ENCODE measurements around the gene SEMA5A. TPM values are rescaled to one million over a fixed set of nuclear protein-coding genes. Genes with fewer than 3 reads are reported as not detected.

Gene SEMA5A
- total RNA-seq, 2 donors from 2014 or later: not detected

GRCh38 chr5:9307150-9307549 lies 238.7 kb downstream of the SEMA5A start:
- Mint-ChIP-seq H3K9me3 (no peaks in the 10 kb centered on the region), H3K27ac (no peak overlapping the region), H3K4me3 (no peak overlapping the region), H3K36me3 (ENCODE audit: low read depth) (no peaks in the 10 kb centered on the region), H3K27me3 (no peaks in the 10 kb centered on the region), H3K4me1 (no peaks in the 10 kb centered on the region)
- ATAC-seq (replicated peaks): no peak

GRCh38 chr5:9302218-9302617 lies 243.7 kb downstream of the SEMA5A start:
- no peaks in the 10 kb centered on the region for H3K27me3 Mint-ChIP-seq
- H3K9me3 Mint-ChIP-seq: peaks cover 4% of the 10 kb centered on the region
- no peaks in the 10 kb centered on the region for H3K4me1 Mint-ChIP-seq
- H3K4me3 Mint-ChIP-seq: no peak overlapping the region
- no peak for ATAC-seq (replicated peaks)
- H3K27ac Mint-ChIP-seq: no peak overlapping the region
- H3K36me3 Mint-ChIP-seq (ENCODE audit: low read depth): no peaks in the 10 kb centered on the region

GRCh38 chr5:9301200-9301599 lies 244.7 kb downstream of the SEMA5A start:
- H3K9me3 Mint-ChIP-seq: peaks cover 4% of the 10 kb centered on the region
- H3K27ac Mint-ChIP-seq: no peak overlapping the region
- no peak overlapping the region for H3K4me3 Mint-ChIP-seq
- H3K27me3 Mint-ChIP-seq: no peaks in the 10 kb centered on the region
- no peaks in the 10 kb centered on the region for H3K4me1 Mint-ChIP-seq
- H3K36me3 Mint-ChIP-seq (ENCODE audit: low read depth): no peaks in the 10 kb centered on the region
- ATAC-seq (replicated peaks): no peak

GRCh38 chr5:9297134-9297533 lies 248.7 kb downstream of the SEMA5A start:
- Mint-ChIP-seq H3K9me3 (peaks cover 9% of the 10 kb centered on the region), H3K4me3 (no peak overlapping the region), H3K27me3 (no peaks in the 10 kb centered on the region), H3K36me3 (ENCODE audit: low read depth) (no peaks in the 10 kb centered on the region), H3K27ac (no peak overlapping the region), H3K4me1 (no peaks in the 10 kb centered on the region)
- ATAC-seq (replicated peaks): no peak

- H3K36me3 Mint-ChIP-seq (ENCODE audit: low read depth): no peaks in the 10 kb centered on the region
- no peak overlapping the region for H3K4me3 Mint-ChIP-seq
- no peaks in the 10 kb centered on the region for H3K4me1 Mint-ChIP-seq
- H3K27ac Mint-ChIP-seq: no peak overlapping the region
- peaks cover 14% of the 10 kb centered on the region for H3K9me3 Mint-ChIP-seq
- no peaks in the 10 kb centered on the region for H3K27me3 Mint-ChIP-seq
- ATAC-seq (replicated peaks): no peak
Observed at GRCh38 chr5:9295466-9295801, 250.4 kb downstream of the SEMA5A start.

- Mint-ChIP-seq H3K4me1 (no peaks in the 10 kb centered on the region), H3K4me3 (no peak overlapping the region), H3K27me3 (no peaks in the 10 kb centered on the region), H3K36me3 (ENCODE audit: low read depth) (no peaks in the 10 kb centered on the region), H3K9me3 (peaks cover 14% of the 10 kb centered on the region), H3K27ac (no peak overlapping the region)
- no peak for ATAC-seq (replicated peaks)
Observed at GRCh38 chr5:9294793-9295465, 250.9 kb downstream of the SEMA5A start.

GRCh38 chr5:9288234-9288633 lies 257.6 kb downstream of the SEMA5A start:
- peaks cover 5% of the 10 kb centered on the region for H3K9me3 Mint-ChIP-seq
- ATAC-seq (replicated peaks): no peak
- no peaks in the 10 kb centered on the region for H3K4me1 Mint-ChIP-seq
- no peaks in the 10 kb centered on the region for H3K36me3 Mint-ChIP-seq (ENCODE audit: low read depth)
- no peak overlapping the region for H3K4me3 Mint-ChIP-seq
- no peak overlapping the region for H3K27ac Mint-ChIP-seq
- no peaks in the 10 kb centered on the region for H3K27me3 Mint-ChIP-seq

GRCh38 chr5:9284781-9285307 lies 261.0 kb downstream of the SEMA5A start:
- Mint-ChIP-seq H3K27me3 (no peaks in the 10 kb centered on the region), H3K36me3 (ENCODE audit: low read depth) (no peaks in the 10 kb centered on the region), H3K4me1 (no peaks in the 10 kb centered on the region), H3K9me3 (peaks cover 4% of the 10 kb centered on the region), H3K4me3 (no peak overlapping the region), H3K27ac (no peak overlapping the region)
- no peak for ATAC-seq (replicated peaks)

- no peaks in the 10 kb centered on the region for H3K27me3 Mint-ChIP-seq
- no peaks in the 10 kb centered on the region for H3K36me3 Mint-ChIP-seq (ENCODE audit: low read depth)
- H3K9me3 Mint-ChIP-seq: peaks cover 4% of the 10 kb centered on the region
- no peak for ATAC-seq (replicated peaks)
- H3K4me3 Mint-ChIP-seq: no peak overlapping the region
- H3K27ac Mint-ChIP-seq: no peak overlapping the region
- H3K4me1 Mint-ChIP-seq: no peaks in the 10 kb centered on the region
Observed at GRCh38 chr5:9284272-9284671, 261.6 kb downstream of the SEMA5A start.

- Mint-ChIP-seq H3K4me3 (no peak overlapping the region), H3K36me3 (ENCODE audit: low read depth) (no peaks in the 10 kb centered on the region), H3K27ac (no peak overlapping the region), H3K9me3 (peaks cover 4% of the 10 kb centered on the region), H3K4me1 (no peaks in the 10 kb centered on the region), H3K27me3 (no peaks in the 10 kb centered on the region)
- ATAC-seq (replicated peaks): no peak
Observed at GRCh38 chr5:9283473-9283872, 262.4 kb downstream of the SEMA5A start.

GRCh38 chr5:9283021-9283420 lies 262.9 kb downstream of the SEMA5A start:
- H3K4me3 Mint-ChIP-seq: no peak overlapping the region
- H3K36me3 Mint-ChIP-seq (ENCODE audit: low read depth): no peaks in the 10 kb centered on the region
- no peak for ATAC-seq (replicated peaks)
- H3K4me1 Mint-ChIP-seq: no peaks in the 10 kb centered on the region
- no peaks in the 10 kb centered on the region for H3K27me3 Mint-ChIP-seq
- no peak overlapping the region for H3K27ac Mint-ChIP-seq
- H3K9me3 Mint-ChIP-seq: peaks cover 7% of the 10 kb centered on the region

- no peak for ATAC-seq (replicated peaks)
- Mint-ChIP-seq H3K36me3 (ENCODE audit: low read depth) (no peaks in the 10 kb centered on the region), H3K4me3 (no peak overlapping the region), H3K27me3 (no peaks in the 10 kb centered on the region), H3K9me3 (peaks cover 7% of the 10 kb centered on the region), H3K4me1 (no peaks in the 10 kb centered on the region), H3K27ac (no peak overlapping the region)
Observed at GRCh38 chr5:9282211-9282610, 263.7 kb downstream of the SEMA5A start.

- no peak overlapping the region for H3K27ac Mint-ChIP-seq
- ATAC-seq (replicated peaks): no peak
- no peaks in the 10 kb centered on the region for H3K4me1 Mint-ChIP-seq
- H3K36me3 Mint-ChIP-seq (ENCODE audit: low read depth): no peaks in the 10 kb centered on the region
- H3K4me3 Mint-ChIP-seq: no peak overlapping the region
- H3K9me3 Mint-ChIP-seq: peaks cover 7% of the 10 kb centered on the region
- no peaks in the 10 kb centered on the region for H3K27me3 Mint-ChIP-seq
Observed at GRCh38 chr5:9279774-9280173, 266.1 kb downstream of the SEMA5A start.

- Mint-ChIP-seq H3K4me3 (no peak overlapping the region), H3K9me3 (peaks cover 10% of the 10 kb centered on the region), H3K27me3 (no peaks in the 10 kb centered on the region), H3K36me3 (ENCODE audit: low read depth) (no peaks in the 10 kb centered on the region), H3K27ac (no peak overlapping the region), H3K4me1 (no peaks in the 10 kb centered on the region)
- ATAC-seq (replicated peaks): no peak
Observed at GRCh38 chr5:9278921-9279603, 266.8 kb downstream of the SEMA5A start.

GRCh38 chr5:9269014-9269413 lies 276.9 kb downstream of the SEMA5A start:
- Mint-ChIP-seq H3K27ac (no peak overlapping the region), H3K36me3 (ENCODE audit: low read depth) (no peaks in the 10 kb centered on the region), H3K4me1 (no peaks in the 10 kb centered on the region), H3K9me3 (peaks cover 17% of the 10 kb centered on the region), H3K4me3 (no peak overlapping the region), H3K27me3 (no peaks in the 10 kb centered on the region)
- ATAC-seq (replicated peaks): no peak

Measured in activated T-helper 17 cell treated with anti-CD3 and anti-CD28 coated beads, Interleukin-2, amount 50 U/mL, for 72 hours (primary cell).